BJ (cell line): ENCODE data around the gene C7orf57. TPM values are rescaled to one million over a fixed set of nuclear protein-coding genes. Genes with fewer than 3 reads are reported as not detected.
A peak's percentile ranks its signal among the peaks of the same experiment; 100 is the strongest.
"Not testable (repeated sequence)": the region's sequence is repeated elsewhere in the genome, so short reads cannot be mapped to it uniquely, and the experiment has no call there.

Source experiments
- CTCF ChIA-PET: fragments of 350-600 bp; formaldehyde crosslinking; extraction: SDS; loops from one replicate; lab custom pipeline; 2021; ENCODE audit warnings: antibody characterized with exemption, inconsistent platforms; lab: Yijun Ruan, JAX
- POLR2A ChIA-PET: fragments of 300-600 bp; sonication (Branson Sonifier 250); formaldehyde crosslinking; extraction: SDS; loops from one replicate; lab custom pipeline; 2021; ENCODE audit warnings: antibody characterized with exemption; lab: Charles Lee
- DNase-seq: peaks from one replicate; pipeline ENCODE4 v3.0.0-alpha.2; 2011; ENCODE audit warnings: low read depth
- H3K27me3 ChIP-seq: 2 replicates; pipeline ENCODE4 v1.6.0; 2011; ENCODE audit warnings: low read length; ENCODE audit not compliant: control insufficient read depth, insufficient read depth
- H3K36me3 ChIP-seq: 2 replicates; pipeline ENCODE4 v1.5.1; 2011; ENCODE audit warnings: low read length; ENCODE audit not compliant: control insufficient read depth, insufficient read depth
- H3K4me3 ChIP-seq: 2 replicates; pipeline ENCODE4 v1.5.1; 2011; ENCODE audit warnings: low read depth, mild to moderate bottlenecking, control low read depth, low read length
- CTCF ChIP-seq: IDR thresholded peaks from 2 replicates; pipeline ENCODE4 v1.5.1; 2011; ENCODE audit warnings: low read depth, mild to moderate bottlenecking, control low read depth, inconsistent platforms, low read length, moderate library complexity; ENCODE audit not compliant: insufficient read depth
- polyA minus RNA-seq: library from RNA; depleted of rRNA, polyadenylated mRNA; stranded (reverse); fragments of >200 nt; gene quantifications from 2 replicates; pipeline ENCODE4 v1.2.3, GENCODE V29; 2011; rRNA and poly(A)+ RNA removed
- polyA plus RNA-seq: library from polyadenylated mRNA; depleted of rRNA; stranded (reverse); fragments of >200 nt; gene quantifications from 2 replicates; pipeline ENCODE4 v1.2.3, GENCODE V29; 2011; rRNA removed

Gene C7orf57
- polyA plus RNA-seq (0.07 TPM in 2 replicates), polyA minus RNA-seq (not detected in 2 replicates)

- ChIA-PET CTCF (interaction anchor here (0.7 to 1.9 kb wide), 3 partner anchors 50 to 83 kb away, joined by 3 to 4 read pairs (median 4); no protein-coding TSS in a partner anchor), POLR2A (no interaction called here)
- Histone ChIP-seq H3K4me3 (peak within 1 kb of the TSS; percentile 58), H3K27me3 (peaks cover 8% of the 10 kb centered on the region), H3K36me3 (no peaks in the 10 kb centered on the region)
- no peak for DNase-seq
- TF ChIP-seq CTCF: peak; percentile 46
These were observed at the start of gene C7orf57 for GRCh38 chr7:48035301-48035966. Gene C7orf57 (plus strand): TSS chr7:48035543. CDS start chr7:48036309, 766 bp downstream.

- ChIA-PET POLR2A (no interaction called here), CTCF (interaction anchor here (0.7 to 2.7 kb wide), 16 partner anchors 10 to 233 kb away, joined by 3 to 35 read pairs (median 4); no protein-coding TSS in a partner anchor)
- TF ChIP-seq CTCF: peak; percentile 51
- Histone ChIP-seq H3K27me3 (no peaks in the 10 kb centered on the region), H3K4me3 (no peak overlapping the region), H3K36me3 (no peaks in the 10 kb centered on the region)
- DNase-seq: no peak
These were observed 46.6 kb upstream of the C7orf57 start for GRCh38 chr7:47988496-47989386.

- DNase-seq, H3K4me3 ChIP-seq, H3K27me3 ChIP-seq, H3K36me3 ChIP-seq, POLR2A ChIA-PET: not testable (repeated sequence)
- CTCF ChIA-PET: interaction anchor here (0.7 to 3.7 kb wide), 12 partner anchors 7 to 169 kb away, joined by 3 to 112 read pairs (median 8); no protein-coding TSS in a partner anchor
These were observed 45.5 kb upstream of the C7orf57 start for GRCh38 chr7:47989607-47990400.

GRCh38 chr7:47990592-47990991, 44.8 kb upstream of the C7orf57 start:
- TF ChIP-seq CTCF: no peak
- CTCF ChIA-PET: interaction anchor here (1.0 to 3.7 kb wide), 11 partner anchors 8 to 723 kb away, joined by 3 to 112 read pairs (median 6); no protein-coding TSS in a partner anchor
- POLR2A ChIA-PET: no interaction called here
- Histone ChIP-seq H3K27me3 (no peaks in the 10 kb centered on the region), H3K36me3 (no peaks in the 10 kb centered on the region), H3K4me3 (no peak overlapping the region)
- no peak for DNase-seq

GRCh38 chr7:47991270-47991669, 44.1 kb upstream of the C7orf57 start:
- H3K36me3 ChIP-seq: no peaks in the 10 kb centered on the region
- no peaks in the 10 kb centered on the region for H3K27me3 ChIP-seq
- POLR2A ChIA-PET: no interaction called here
- TF ChIP-seq CTCF: no peak
- H3K4me3 ChIP-seq: no peak overlapping the region
- CTCF ChIA-PET: interaction anchor here (0.9 to 3.7 kb wide), 25 partner anchors 8 to 724 kb away, joined by 3 to 112 read pairs (median 4); no protein-coding TSS in a partner anchor
- DNase-seq: no peak
